GM18519 (cell line): ENCODE measurements around the gene SOCS2.

Source experiments
- ATAC-seq: cut with Tn5 transposase; IDR thresholded peaks from one replicate; pipeline ENCODE4 v1.9.1; 2021; ENCODE audit warnings: mild to moderate bottlenecking, moderate library complexity; ENCODE audit not compliant: unreplicated experiment, low FRiP score

The SOCS2 gene

GRCh38 chr12:93565760-93566159 is 6.7 kb upstream of the SOCS2 start:
- no peak for ATAC-seq

- ATAC-seq, result no peak
These were observed 5.3 kb upstream of the SOCS2 start for GRCh38 chr12:93567174-93567573.

GRCh38 chr12:93568091-93568490 is 4.4 kb upstream of the SOCS2 start:
- no peak for ATAC-seq

- no peak for ATAC-seq
These were observed 3.2 kb upstream of the SOCS2 start for GRCh38 chr12:93569301-93569655.

GRCh38 chr12:93569656-93570551 is 2.6 kb upstream of the SOCS2 start:
- no peak for ATAC-seq

GRCh38 chr12:93570552-93571364 is 1.7 kb upstream of the SOCS2 start:
- peak; percentile 33 for ATAC-seq

GRCh38 chr12:93571365-93571924 is 1.0 kb upstream of the SOCS2 start:
- ATAC-seq, result no peak

GRCh38 chr12:93572712-93573551 is 457 bp downstream of the SOCS2 start:
- ATAC-seq, result no peak

- ATAC-seq, result no peak
These were observed 1.2 kb downstream of the SOCS2 start for GRCh38 chr12:93573552-93574223.

GRCh38 chr12:93577222-93577621 is 4.7 kb downstream of the SOCS2 start:
- no peak for ATAC-seq

- ATAC-seq, result no peak
These were observed 5.7 kb downstream of the SOCS2 start for GRCh38 chr12:93578221-93578620.

- ATAC-seq, result no peak
These were observed 8.2 kb downstream of the SOCS2 start for GRCh38 chr12:93580682-93581081.

- no peak for ATAC-seq
These were observed 8.9 kb downstream of the SOCS2 start for GRCh38 chr12:93581370-93581769.

- no peak for ATAC-seq
These were observed 9.9 kb downstream of the SOCS2 start for GRCh38 chr12:93582351-93582750.

GRCh38 chr12:93583627-93584392 is 11.3 kb downstream of the SOCS2 start:
- no peak for ATAC-seq

- no peak for ATAC-seq
These were observed 12.8 kb downstream of the SOCS2 start for GRCh38 chr12:93585247-93585646.

GRCh38 chr12:93587611-93588010 is 15.1 kb downstream of the SOCS2 start:
- ATAC-seq, result no peak

- no peak for ATAC-seq
These were observed 16.6 kb downstream of the SOCS2 start for GRCh38 chr12:93589081-93589480.
